ENCODE data around the gene ARL5C. TPM values are rescaled to one million over a fixed set of nuclear protein-coding genes. Genes with fewer than 3 reads are reported as not detected.

The ARL5C gene
- total RNA-seq, 2 donors from 2014 or later: not detected

GRCh38 chr17:39209317-39210092 lies 43.5 kb upstream of the ARL5C start:
- H3K9me3 ChIP-seq: no peaks in the 10 kb centered on the region
- H3K27ac ChIP-seq: no peak overlapping the region
- intact Hi-C loops (cut with DNase I): loop anchor here (5.0 kb wide), 1 partner anchor 33 kb away; no protein-coding TSS in a partner anchor
- peak; percentile 57 for DNase-seq
- peak overlapping the region; percentile 13 to 40 for H3K9ac ChIP-seq (ENCODE audit: low read depth in 2 of 2, low read length in 2 of 2)
- TF ChIP-seq, protein P1, sequence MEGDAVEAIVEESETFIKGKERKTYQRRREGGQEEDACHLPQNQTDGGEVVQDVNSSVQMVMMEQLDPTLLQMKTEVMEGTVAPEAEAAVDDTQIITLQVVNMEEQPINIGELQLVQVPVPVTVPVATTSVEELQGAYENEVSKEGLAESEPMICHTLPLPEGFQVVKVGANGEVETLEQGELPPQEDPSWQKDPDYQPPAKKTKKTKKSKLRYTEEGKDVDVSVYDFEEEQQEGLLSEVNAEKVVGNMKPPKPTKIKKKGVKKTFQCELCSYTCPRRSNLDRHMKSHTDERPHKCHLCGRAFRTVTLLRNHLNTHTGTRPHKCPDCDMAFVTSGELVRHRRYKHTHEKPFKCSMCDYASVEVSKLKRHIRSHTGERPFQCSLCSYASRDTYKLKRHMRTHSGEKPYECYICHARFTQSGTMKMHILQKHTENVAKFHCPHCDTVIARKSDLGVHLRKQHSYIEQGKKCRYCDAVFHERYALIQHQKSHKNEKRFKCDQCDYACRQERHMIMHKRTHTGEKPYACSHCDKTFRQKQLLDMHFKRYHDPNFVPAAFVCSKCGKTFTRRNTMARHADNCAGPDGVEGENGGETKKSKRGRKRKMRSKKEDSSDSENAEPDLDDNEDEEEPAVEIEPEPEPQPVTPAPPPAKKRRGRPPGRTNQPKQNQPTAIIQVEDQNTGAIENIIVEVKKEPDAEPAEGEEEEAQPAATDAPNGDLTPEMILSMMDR (IDR thresholded peaks at IDR 0.05): no peak
- peaks cover 15% of the 10 kb centered on the region for H3K4me1 ChIP-seq
- H3K4me3 ChIP-seq: peak overlapping the region; percentile 34
- peaks cover 3% of the 10 kb centered on the region for H3K36me3 ChIP-seq
- H3K27me3 ChIP-seq: no peaks in the 10 kb centered on the region

- intact Hi-C loops (cut with DNase I): loop anchor here (5.0 kb wide), 1 partner anchor 33 kb away; no protein-coding TSS in a partner anchor
- Histone ChIP-seq H3K4me3 (peak overlapping the region; percentile 34), H3K9ac (ENCODE audit: low read depth in 2 of 2, low read length in 2 of 2) (peak overlapping the region in 1 of 2 donors; percentile 40), H3K9me3 (no peaks in the 10 kb centered on the region), H3K4me1 (peaks cover 15% of the 10 kb centered on the region), H3K27me3 (no peaks in the 10 kb centered on the region), H3K27ac (no peak overlapping the region), H3K36me3 (peaks cover 7% of the 10 kb centered on the region)
- TF ChIP-seq, protein P1 (IDR thresholded peaks at IDR 0.05): no peak
- DNase-seq: peak; percentile 76
Observed at GRCh38 chr17:39208893-39209292, 42.9 kb upstream of the ARL5C start.

- no peak for DNase-seq
- peaks cover 7% of the 10 kb centered on the region for H3K36me3 ChIP-seq
- H3K9me3 ChIP-seq: no peaks in the 10 kb centered on the region
- no peak overlapping the region for H3K27ac ChIP-seq
- peaks cover 15% of the 10 kb centered on the region for H3K4me1 ChIP-seq
- no peak overlapping the region for H3K9ac ChIP-seq (ENCODE audit: low read depth in 2 of 2, low read length in 2 of 2)
- H3K4me3 ChIP-seq: no peak overlapping the region
- H3K27me3 ChIP-seq: no peaks in the 10 kb centered on the region
- TF ChIP-seq, protein P1 (IDR thresholded peaks at IDR 0.05): no peak
- intact Hi-C loops (cut with DNase I): loop anchor here (5.0 kb wide), 1 partner anchor 34 kb away; no protein-coding TSS in a partner anchor
Observed at GRCh38 chr17:39208136-39208535, 42.2 kb upstream of the ARL5C start.

GRCh38 chr17:39205112-39205526 lies 39.2 kb upstream of the ARL5C start:
- TF ChIP-seq, protein P1 (IDR thresholded peaks at IDR 0.05): no peak
- H3K4me1 ChIP-seq: peaks cover 25% of the 10 kb centered on the region
- intact Hi-C loops (cut with DNase I): loop anchor here (5.0 kb wide), 1 partner anchor 37 kb away; no protein-coding TSS in a partner anchor
- H3K4me3 ChIP-seq: no peak overlapping the region
- no peak for DNase-seq
- H3K27ac ChIP-seq: no peak overlapping the region
- no peak overlapping the region for H3K9ac ChIP-seq (ENCODE audit: low read depth in 2 of 2, low read length in 2 of 2)
- no peaks in the 10 kb centered on the region for H3K9me3 ChIP-seq
- H3K36me3 ChIP-seq: peaks cover 17% of the 10 kb centered on the region
- no peaks in the 10 kb centered on the region for H3K27me3 ChIP-seq

- peaks cover 17% of the 10 kb centered on the region for H3K4me1 ChIP-seq
- H3K27me3 ChIP-seq: no peaks in the 10 kb centered on the region
- intact Hi-C loops (cut with DNase I): no loop called here
- H3K36me3 ChIP-seq: peaks cover 17% of the 10 kb centered on the region
- H3K9ac ChIP-seq (ENCODE audit: low read depth in 2 of 2, low read length in 2 of 2): no peak overlapping the region
- H3K9me3 ChIP-seq: no peaks in the 10 kb centered on the region
- no peak for DNase-seq
- TF ChIP-seq, protein P1 (IDR thresholded peaks at IDR 0.05): no peak
- no peak overlapping the region for H3K27ac ChIP-seq
- H3K4me3 ChIP-seq: no peak overlapping the region
Observed at GRCh38 chr17:39204245-39204644, 38.3 kb upstream of the ARL5C start.

Data from colonic mucosa (tissue), 4 donors.